KMS-11 (cell line): ENCODE measurements around the gene FMNL2.

Experiments used
- H2AFZ ChIP-seq: fragments of 200-600 bp; sonication (generic); 2 replicates; pipeline ENCODE4 v1.6.1; 2016; ENCODE audit warnings: antibody characterized with exemption, mixed run types, low read depth
- H3K27ac ChIP-seq: fragments of 200-600 bp; sonication (generic); 2 replicates; pipeline ENCODE4 v1.6.1; 2016; ENCODE audit warnings: mild to moderate bottlenecking, mixed run types
- H3K27me3 ChIP-seq: fragments of 200-600 bp; sonication (generic); 2 replicates; pipeline ENCODE4 v1.6.1; 2017; ENCODE audit warnings: mild to moderate bottlenecking, low read depth, mixed run types, moderate library complexity; ENCODE audit not compliant: insufficient read depth
- H3K36me3 ChIP-seq: fragments of 200-600 bp; sonication (generic); 2 replicates; pipeline ENCODE4 v1.6.1; 2017; ENCODE audit warnings: mild to moderate bottlenecking, mixed run types; ENCODE audit not compliant: insufficient read depth
- H3K4me1 ChIP-seq: fragments of 200-600 bp; sonication (generic); 2 replicates; pipeline ENCODE4 v1.6.1; 2016; ENCODE audit warnings: mild to moderate bottlenecking, low read depth, mixed run types; ENCODE audit not compliant: poor library complexity, severe bottlenecking
- H3K4me2 ChIP-seq: fragments of 200-600 bp; sonication (generic); 2 replicates; pipeline ENCODE4 v1.7.0; 2016; ENCODE audit warnings: mild to moderate bottlenecking, mixed run types
- H3K4me3 ChIP-seq: fragments of 200-600 bp; sonication (generic); IDR thresholded peaks from 2 replicates; pipeline ENCODE4 v1.6.1; 2017; ENCODE audit warnings: low read depth, low read length, mixed read lengths; ENCODE audit not compliant: insufficient read depth
- H3K79me2 ChIP-seq: fragments of 200-600 bp; sonication (generic); 2 replicates; pipeline ENCODE4 v1.6.1; 2016; ENCODE audit warnings: low read depth, mixed run types; ENCODE audit not compliant: insufficient read depth
- H3K9ac ChIP-seq: fragments of 200-600 bp; sonication (generic); 2 replicates; pipeline ENCODE4 v1.6.1; 2016; ENCODE audit warnings: mild to moderate bottlenecking, mixed run types
- H4K20me1 ChIP-seq: fragments of 200-600 bp; sonication (generic); 2 replicates; pipeline ENCODE4 v1.6.1; 2016; ENCODE audit warnings: mild to moderate bottlenecking, mixed run types; ENCODE audit not compliant: insufficient read depth
- TF ChIP-seq, protein P1 (sequence below): fragments of 200-600 bp; sonication (generic); conservative IDR thresholded peaks from 2 replicates; pipeline ENCODE4 v1.6.1; 2017; ENCODE audit warnings: low read depth, mild to moderate bottlenecking, antibody characterized with exemption, low read length, moderate library complexity, mixed read lengths

FMNL2 gene

DNA sequence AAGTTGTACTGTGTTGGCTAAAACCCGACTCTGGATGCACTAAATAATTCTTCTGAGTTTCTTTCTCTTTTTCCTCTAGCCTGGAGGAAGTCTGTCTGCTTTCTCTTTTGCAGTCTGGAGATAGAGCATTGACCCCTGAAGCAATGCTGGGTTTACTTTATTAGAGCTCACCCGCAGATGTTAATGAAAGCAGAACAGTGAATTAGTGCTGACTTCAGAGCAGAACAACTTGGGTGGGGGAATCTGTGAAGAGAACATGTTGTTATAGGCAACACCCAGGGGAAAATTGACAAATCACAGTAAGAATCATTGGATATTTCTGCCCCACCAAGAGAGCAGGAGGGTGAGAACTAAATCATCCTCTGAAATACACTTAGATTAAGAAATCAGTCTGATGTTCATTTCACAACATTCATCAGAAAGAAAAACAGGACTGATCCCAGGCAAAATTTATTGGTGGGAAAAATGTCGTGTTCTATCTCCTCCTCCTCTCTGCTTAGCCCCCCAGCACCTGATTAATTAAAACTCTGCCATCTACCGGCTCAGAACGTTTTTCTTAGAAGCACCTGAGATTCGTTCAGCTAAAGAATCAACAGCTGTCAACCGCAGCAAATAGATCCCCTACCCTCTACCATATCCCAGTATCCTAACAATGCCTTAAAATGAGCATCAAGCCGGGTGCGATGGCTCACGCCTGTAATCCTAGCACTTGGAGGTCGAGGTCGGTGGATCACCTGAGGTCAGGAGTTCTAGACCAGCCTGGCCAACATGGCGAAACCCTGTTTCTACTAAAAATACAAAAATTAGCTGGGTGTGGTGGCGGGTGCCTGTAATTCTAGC lies 165.1 kb downstream of the FMNL2 start:
- Histone ChIP-seq H3K79me2 (0 out of 2 replicates have a peak, but pooled peaks cover under 1% of the 10 kb centered on the region), H3K4me3 (no peak overlapping the region), H4K20me1 (no peaks in the 10 kb centered on the region), H3K9ac (no peak overlapping the region), H3K4me1 (peaks cover 24% of the 10 kb centered on the region), H3K27ac (no peak overlapping the region), H2AFZ (no peak overlapping the region), H3K36me3 (no peaks in the 10 kb centered on the region), H3K4me2 (no peak overlapping the region), H3K27me3 (no peaks in the 10 kb centered on the region)
- TF ChIP-seq, protein P1, sequence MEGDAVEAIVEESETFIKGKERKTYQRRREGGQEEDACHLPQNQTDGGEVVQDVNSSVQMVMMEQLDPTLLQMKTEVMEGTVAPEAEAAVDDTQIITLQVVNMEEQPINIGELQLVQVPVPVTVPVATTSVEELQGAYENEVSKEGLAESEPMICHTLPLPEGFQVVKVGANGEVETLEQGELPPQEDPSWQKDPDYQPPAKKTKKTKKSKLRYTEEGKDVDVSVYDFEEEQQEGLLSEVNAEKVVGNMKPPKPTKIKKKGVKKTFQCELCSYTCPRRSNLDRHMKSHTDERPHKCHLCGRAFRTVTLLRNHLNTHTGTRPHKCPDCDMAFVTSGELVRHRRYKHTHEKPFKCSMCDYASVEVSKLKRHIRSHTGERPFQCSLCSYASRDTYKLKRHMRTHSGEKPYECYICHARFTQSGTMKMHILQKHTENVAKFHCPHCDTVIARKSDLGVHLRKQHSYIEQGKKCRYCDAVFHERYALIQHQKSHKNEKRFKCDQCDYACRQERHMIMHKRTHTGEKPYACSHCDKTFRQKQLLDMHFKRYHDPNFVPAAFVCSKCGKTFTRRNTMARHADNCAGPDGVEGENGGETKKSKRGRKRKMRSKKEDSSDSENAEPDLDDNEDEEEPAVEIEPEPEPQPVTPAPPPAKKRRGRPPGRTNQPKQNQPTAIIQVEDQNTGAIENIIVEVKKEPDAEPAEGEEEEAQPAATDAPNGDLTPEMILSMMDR, result no peak

DNA sequence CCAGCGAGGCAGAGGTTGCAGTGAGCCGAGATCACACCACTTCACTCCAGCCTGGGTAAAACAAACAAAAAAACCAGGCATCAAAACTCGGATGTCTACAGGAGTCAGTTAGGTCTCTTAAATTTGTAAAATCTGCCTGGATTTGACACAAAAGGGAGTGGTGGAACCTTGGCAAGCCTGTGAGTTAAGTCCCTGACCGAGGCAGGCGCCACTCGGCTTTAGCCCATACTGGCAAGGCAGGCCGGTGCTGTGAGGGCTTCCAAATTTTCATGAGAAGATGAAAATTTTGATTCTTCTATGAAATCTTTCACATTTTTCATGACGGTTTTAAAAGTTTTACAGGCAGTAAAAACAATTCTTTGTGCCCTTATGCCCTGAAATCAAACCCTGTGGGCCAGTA lies 165.8 kb downstream of the FMNL2 start:
- H3K4me2 ChIP-seq, result no peak overlapping the region
- H2AFZ ChIP-seq, result no peak overlapping the region
- TF ChIP-seq, protein P1, result no peak
- H4K20me1 ChIP-seq, result no peaks in the 10 kb centered on the region
- H3K36me3 ChIP-seq, result no peaks in the 10 kb centered on the region
- peaks cover 24% of the 10 kb centered on the region for H3K4me1 ChIP-seq
- no peak overlapping the region for H3K4me3 ChIP-seq
- H3K27ac ChIP-seq, result no peak overlapping the region
- no peak overlapping the region for H3K9ac ChIP-seq
- H3K79me2 ChIP-seq, result no peaks in the 10 kb centered on the region
- H3K27me3 ChIP-seq, result no peaks in the 10 kb centered on the region

DNA sequence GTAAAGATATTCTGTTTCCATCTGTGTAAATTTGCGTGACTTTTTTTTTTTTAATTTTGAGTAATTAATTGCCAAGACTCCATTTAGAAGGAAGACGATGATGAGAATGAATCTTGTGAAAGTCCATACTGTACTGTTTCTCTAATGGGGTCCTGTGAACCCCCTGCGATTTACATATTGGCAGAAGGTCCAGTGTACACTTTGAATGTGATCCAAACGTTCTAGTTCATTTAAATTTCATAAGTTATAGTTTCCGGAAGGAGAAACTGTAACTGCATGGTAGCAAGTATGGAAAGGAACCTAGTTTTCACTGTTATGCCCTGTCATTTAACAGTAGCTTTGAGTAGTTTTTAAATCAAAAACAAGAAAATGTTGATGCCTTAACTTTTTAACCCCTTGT lies 166.7 kb downstream of the FMNL2 start:
- Histone ChIP-seq H3K4me1 (peaks cover 22% of the 10 kb centered on the region), H3K4me3 (no peak overlapping the region), H4K20me1 (no peaks in the 10 kb centered on the region), H3K79me2 (no peaks in the 10 kb centered on the region), H3K27ac (no peak overlapping the region), H3K36me3 (no peaks in the 10 kb centered on the region), H3K9ac (no peak overlapping the region), H2AFZ (no peak overlapping the region), H3K27me3 (no peaks in the 10 kb centered on the region), H3K4me2 (no peak overlapping the region)
- TF ChIP-seq, protein P1, result no peak

DNA sequence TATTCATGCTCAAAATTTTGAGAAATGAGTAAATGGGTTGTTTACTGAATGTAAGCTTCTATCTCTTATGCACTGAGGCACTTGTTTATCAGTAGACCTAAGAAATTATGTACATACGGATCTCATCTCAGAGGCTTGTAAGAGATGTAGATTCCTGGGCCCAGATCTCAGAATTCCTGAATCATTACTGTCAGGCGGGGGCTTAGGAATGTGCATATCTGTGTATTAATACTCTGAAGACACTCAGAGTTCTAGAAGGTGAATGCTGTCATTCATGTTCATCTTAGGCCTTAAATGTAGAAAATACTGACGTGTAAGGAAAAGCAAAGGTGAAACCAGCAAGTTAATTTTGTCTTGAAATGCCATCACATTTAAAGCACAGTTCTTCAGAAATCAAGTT lies 169.6 kb downstream of the FMNL2 start:
- no peaks in the 10 kb centered on the region for H3K27me3 ChIP-seq
- no peaks in the 10 kb centered on the region for H3K36me3 ChIP-seq
- no peak overlapping the region for H3K4me2 ChIP-seq
- TF ChIP-seq, protein P1, result no peak
- H3K9ac ChIP-seq, result no peak overlapping the region
- H3K79me2 ChIP-seq, result no peaks in the 10 kb centered on the region
- H2AFZ ChIP-seq, result no peak overlapping the region
- H3K4me3 ChIP-seq, result no peak overlapping the region
- H4K20me1 ChIP-seq, result no peaks in the 10 kb centered on the region
- no peak overlapping the region for H3K27ac ChIP-seq
- H3K4me1 ChIP-seq, result peaks cover 7% of the 10 kb centered on the region
